SH-SY5Y (cell line): ENCODE data around the gene IFI44L.

ENCODE experiments used
- GATA2 ChIP-seq: IDR thresholded peaks from 2 replicates; pipeline ENCODE4 v1.6.1; 2011; ENCODE audit warnings: mild to moderate bottlenecking, low read depth, low read length
- GATA3 ChIP-seq: IDR thresholded peaks from 2 replicates; pipeline ENCODE4 v1.6.1; 2011; ENCODE audit warnings: low read depth, mild to moderate bottlenecking, low read length, moderate library complexity

DNA sequence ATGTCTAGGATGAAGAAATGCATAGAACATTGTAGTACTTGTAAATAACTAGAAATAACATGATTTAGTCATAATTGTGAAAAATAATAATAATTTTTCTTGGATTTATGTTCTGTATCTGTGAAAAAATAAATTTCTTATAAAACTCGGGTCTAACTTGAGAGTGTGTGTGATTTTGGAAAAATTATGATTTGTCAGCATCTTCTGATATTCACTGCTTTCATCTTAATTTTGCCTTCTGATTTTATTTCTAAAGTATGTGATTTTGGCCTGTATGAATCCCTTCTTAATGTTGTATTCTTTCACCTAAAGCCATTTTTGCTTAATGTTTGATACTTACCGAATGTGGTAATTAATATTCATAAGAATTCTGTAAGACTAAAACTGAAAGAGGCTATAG, 43.7 kb downstream of the IFI44L start:
- no peak for TF ChIP-seq GATA3
- no peak for TF ChIP-seq GATA2
